ENCODE measurements around the gene ITPRID1. TPM values are rescaled to one million over a fixed set of nuclear protein-coding genes. Genes with fewer than 3 reads are reported as not detected.

Gene ITPRID1
- total RNA-seq, 1 donor from 2014 or later, result not detected

- no peak for DNase-seq
- Histone ChIP-seq H3K4me3 (no peak overlapping the region), H3K27ac (replicated peaks) (no peak overlapping the region), H3K36me3 (no peaks in the 10 kb centered on the region), H3K9me3 (replicated peaks) (no peaks in the 10 kb centered on the region), H3K27me3 (ENCODE audit: low read depth) (peaks cover 48% of the 10 kb centered on the region), H3K4me1 (no peaks in the 10 kb centered on the region)
- intact Hi-C loops (cut with micrococcal nuclease), result no loop called here
- TF ChIP-seq CTCF (IDR thresholded peaks at IDR 0.05; ENCODE audit: borderline replicate concordance), result no peak
Observed at GRCh38 chr7:31494421-31494820, 19.5 kb upstream of the ITPRID1 start.

- no peak for TF ChIP-seq CTCF (IDR thresholded peaks at IDR 0.05; ENCODE audit: borderline replicate concordance)
- DNase-seq, result no peak
- H3K4me3 ChIP-seq, result no peak overlapping the region
- H3K27ac ChIP-seq (replicated peaks), result no peak overlapping the region
- no peaks in the 10 kb centered on the region for H3K9me3 ChIP-seq (replicated peaks)
- H3K27me3 ChIP-seq (ENCODE audit: low read depth), result peaks cover 44% of the 10 kb centered on the region
- H3K36me3 ChIP-seq, result no peaks in the 10 kb centered on the region
- no peaks in the 10 kb centered on the region for H3K4me1 ChIP-seq
- intact Hi-C loops (cut with micrococcal nuclease), result no loop called here
Observed at GRCh38 chr7:31495653-31496052, 18.2 kb upstream of the ITPRID1 start.

DNA sequence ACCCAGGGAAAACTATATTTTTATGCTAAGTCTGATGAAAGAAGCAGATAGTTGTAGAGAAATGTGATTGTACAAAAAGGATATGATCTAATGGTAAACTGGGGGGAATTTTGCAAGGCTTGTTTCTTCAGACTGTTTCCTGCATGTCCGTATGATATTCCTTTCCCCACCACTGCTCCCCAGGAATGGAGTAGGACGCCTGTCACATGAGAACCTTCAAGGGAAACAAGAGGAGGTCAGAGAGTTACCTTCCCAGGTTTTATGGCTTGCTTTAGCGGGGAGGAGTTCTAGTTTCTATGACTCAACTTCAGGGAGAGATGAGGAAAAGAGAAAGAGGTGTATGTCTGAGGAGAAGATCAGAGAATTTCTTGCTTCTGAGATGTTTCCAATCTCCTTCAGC, 16.4 kb upstream of the ITPRID1 start:
- Histone ChIP-seq H3K9me3 (replicated peaks) (no peaks in the 10 kb centered on the region), H3K4me3 (no peak overlapping the region), H3K27me3 (ENCODE audit: low read depth) (peaks cover 42% of the 10 kb centered on the region), H3K27ac (replicated peaks) (no peak overlapping the region), H3K4me1 (no peaks in the 10 kb centered on the region), H3K36me3 (no peaks in the 10 kb centered on the region)
- no peak for TF ChIP-seq CTCF (IDR thresholded peaks at IDR 0.05; ENCODE audit: borderline replicate concordance)
- no peak for DNase-seq
- intact Hi-C loops (cut with micrococcal nuclease), result no loop called here

- peaks cover 35% of the 10 kb centered on the region for H3K27me3 ChIP-seq (ENCODE audit: low read depth)
- no peak for TF ChIP-seq CTCF (IDR thresholded peaks at IDR 0.05; ENCODE audit: borderline replicate concordance)
- H3K36me3 ChIP-seq, result no peaks in the 10 kb centered on the region
- H3K4me1 ChIP-seq, result no peaks in the 10 kb centered on the region
- H3K9me3 ChIP-seq (replicated peaks), result no peaks in the 10 kb centered on the region
- H3K27ac ChIP-seq (replicated peaks), result no peak overlapping the region
- no peak overlapping the region for H3K4me3 ChIP-seq
- DNase-seq, result no peak
- intact Hi-C loops (cut with micrococcal nuclease), result no loop called here
Observed at GRCh38 chr7:31500656-31501055, 13.2 kb upstream of the ITPRID1 start.

GRCh38 chr7:31508823-31509222, 5.1 kb upstream of the ITPRID1 start:
- Histone ChIP-seq H3K4me3 (no peak overlapping the region), H3K27ac (replicated peaks) (no peak overlapping the region), H3K4me1 (no peaks in the 10 kb centered on the region), H3K27me3 (ENCODE audit: low read depth) (peaks cover 11% of the 10 kb centered on the region), H3K9me3 (replicated peaks) (no peaks in the 10 kb centered on the region), H3K36me3 (no peaks in the 10 kb centered on the region)
- TF ChIP-seq CTCF (IDR thresholded peaks at IDR 0.05; ENCODE audit: borderline replicate concordance), result no peak
- intact Hi-C loops (cut with micrococcal nuclease), result no loop called here
- DNase-seq, result no peak

DNA sequence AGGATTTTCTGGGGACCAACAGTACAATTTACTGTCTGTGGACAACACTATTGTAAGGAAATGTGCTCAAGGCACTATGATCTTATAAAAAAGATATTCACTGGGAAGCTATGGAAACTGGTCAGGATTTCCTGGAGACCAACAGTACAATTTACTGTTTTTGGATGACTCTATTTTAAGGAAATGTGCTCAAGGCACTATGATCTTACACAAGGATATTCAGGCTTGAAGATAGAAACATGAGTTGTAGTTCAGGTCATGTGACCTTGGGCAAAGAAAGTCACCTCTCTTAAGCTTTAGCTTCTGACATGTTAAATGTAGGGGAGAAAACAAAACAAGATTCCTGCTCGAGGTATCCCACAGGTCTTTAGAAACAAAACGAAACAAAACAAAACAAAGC, 1.7 kb upstream of the ITPRID1 start:
- Histone ChIP-seq H3K27me3 (ENCODE audit: low read depth) (peaks cover 20% of the 10 kb centered on the region), H3K4me3 (no peak overlapping the region), H3K27ac (replicated peaks) (no peak overlapping the region), H3K36me3 (no peaks in the 10 kb centered on the region), H3K4me1 (no peaks in the 10 kb centered on the region), H3K9me3 (replicated peaks) (peaks cover 9% of the 10 kb centered on the region)
- TF ChIP-seq CTCF (IDR thresholded peaks at IDR 0.05; ENCODE audit: borderline replicate concordance), result no peak
- DNase-seq, result no peak
- intact Hi-C loops (cut with micrococcal nuclease), result no loop called here
